Measurements from ENCODE around the gene SCAF1. TPM values are rescaled to one million over a fixed set of nuclear protein-coding genes. Genes with fewer than 3 reads are reported as not detected.

The SCAF1 gene
- total and polyA plus RNA-seq, 2 of the 13 experiments (the other 11 are each of a cell fraction or from before 2014, with no cell fraction given) = 3.3 to 6.1 TPM

DNA sequence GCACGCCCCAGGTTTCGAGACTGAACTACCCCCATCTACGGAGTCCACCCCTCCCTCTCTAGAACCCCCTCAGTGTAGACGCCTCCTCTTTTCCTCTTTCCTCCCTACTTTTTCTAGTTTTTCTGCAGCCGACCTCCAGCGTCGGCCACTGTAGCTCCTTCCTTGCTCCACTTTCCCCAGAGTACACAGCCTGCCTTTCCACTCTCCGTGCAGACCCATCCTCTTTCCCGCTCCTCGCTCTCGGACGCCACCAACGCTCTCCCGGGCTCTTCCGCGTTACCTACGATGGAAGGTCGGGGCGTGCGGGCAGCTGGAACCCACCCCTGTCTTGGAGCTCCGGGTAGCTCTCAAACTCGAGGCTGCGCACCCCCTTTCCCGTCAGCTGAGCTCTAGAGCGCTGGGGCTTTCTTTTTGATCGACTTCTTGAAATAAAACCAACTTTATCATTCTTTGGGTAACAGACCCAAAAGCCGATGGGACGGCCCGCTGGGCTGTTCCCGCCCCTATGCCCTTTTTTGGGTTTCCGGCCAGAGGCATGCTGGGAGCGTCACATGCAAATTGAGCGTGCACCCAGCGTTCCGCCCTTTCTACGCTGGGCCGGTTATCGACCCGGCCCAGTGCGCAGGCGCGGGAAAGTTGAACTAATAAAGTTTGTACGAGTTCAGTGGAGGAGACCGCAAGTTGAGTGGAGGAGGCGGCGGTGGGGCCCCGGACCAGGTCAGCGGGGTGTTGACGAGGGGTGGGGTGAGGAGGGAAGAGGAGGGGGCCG lies 23.5 kb downstream of the SCAF1 start, which contains the start of the genes BCL2L12 and IRF3 (continued):
- TF ChIP-seq, protein P1, sequence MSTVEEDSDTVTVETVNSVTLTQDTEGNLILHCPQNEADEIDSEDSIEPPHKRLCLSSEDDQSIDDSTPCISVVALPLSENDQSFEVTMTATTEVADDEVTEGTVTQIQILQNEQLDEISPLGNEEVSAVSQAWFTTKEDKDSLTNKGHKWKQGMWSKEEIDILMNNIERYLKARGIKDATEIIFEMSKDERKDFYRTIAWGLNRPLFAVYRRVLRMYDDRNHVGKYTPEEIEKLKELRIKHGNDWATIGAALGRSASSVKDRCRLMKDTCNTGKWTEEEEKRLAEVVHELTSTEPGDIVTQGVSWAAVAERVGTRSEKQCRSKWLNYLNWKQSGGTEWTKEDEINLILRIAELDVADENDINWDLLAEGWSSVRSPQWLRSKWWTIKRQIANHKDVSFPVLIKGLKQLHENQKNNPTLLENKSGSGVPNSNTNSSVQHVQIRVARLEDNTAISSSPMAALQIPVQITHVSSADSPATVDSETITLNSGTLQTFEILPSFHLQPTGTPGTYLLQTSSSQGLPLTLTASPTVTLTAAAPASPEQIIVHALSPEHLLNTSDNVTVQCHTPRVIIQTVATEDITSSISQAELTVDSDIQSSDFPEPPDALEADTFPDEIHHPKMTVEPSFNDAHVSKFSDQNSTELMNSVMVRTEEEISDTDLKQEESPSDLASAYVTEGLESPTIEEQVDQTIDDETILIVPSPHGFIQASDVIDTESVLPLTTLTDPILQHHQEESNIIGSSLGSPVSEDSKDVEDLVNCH (CRISPR knock-in tag; IDR thresholded peaks at IDR 0.05) = 0 out of 2 replicates have a peak, but pooled peaks have one; percentile 29
- 0 out of 2 replicates have a peak, but pooled peaks have one; percentile 33 for TF ChIP-seq ZNF317 (CRISPR knock-in tag; IDR thresholded peaks at IDR 0.05)
- TF ChIP-seq DNMT3B (CRISPR knock-in tag; conservative IDR thresholded peaks at IDR 0.05) = 0 out of 2 replicates have a peak, but pooled peaks have one; percentile 28
- TF ChIP-seq ELF4 (CRISPR knock-in tag; IDR thresholded peaks at IDR 0.05; ENCODE audit: borderline replicate concordance) = 0 out of 2 replicates have a peak, but pooled peaks have one; percentile 62
- TF ChIP-seq ZNF501 (CRISPR knock-in tag; IDR thresholded peaks at IDR 0.05) = peak; percentile 60
- peak; percentile 77 for TF ChIP-seq ZNF605 (CRISPR knock-in tag; IDR thresholded peaks at IDR 0.05)
- peak; percentile 94 for TF ChIP-seq HNRNPLL (IDR thresholded peaks at IDR 0.05; ENCODE audit: low read depth, low read length, poor library complexity, severe bottlenecking)
- TF ChIP-seq ZBTB21 (CRISPR knock-in tag; IDR thresholded peaks at IDR 0.05) = no peak
- no peak for TF ChIP-seq KDM3A (CRISPR knock-in tag; IDR thresholded peaks at IDR 0.05; ENCODE audit: low read depth)
- peak; percentile 63; the same call in 1 of the 2 replicates for TF ChIP-seq ZFP90 (CRISPR knock-in tag; IDR thresholded peaks at IDR 0.05; ENCODE audit: borderline replicate concordance)
- peak; percentile 78 for TF ChIP-seq KAT2B (IDR thresholded peaks at IDR 0.05; ENCODE audit: borderline replicate concordance, low read depth, low read length)
- no peak for TF ChIP-seq NFE2L2 (IDR thresholded peaks at IDR 0.05; ENCODE audit: low read length)
- TF ChIP-seq ZNF343 (CRISPR knock-in tag; IDR thresholded peaks at IDR 0.05) = 0 out of 2 replicates have a peak, but pooled peaks have one; percentile 42
- TF ChIP-seq ZNF256 (CRISPR knock-in tag; conservative IDR thresholded peaks at IDR 0.05) = 0 out of 2 replicates have a peak, but pooled peaks have one; percentile 13
- TF ChIP-seq, protein P2, sequence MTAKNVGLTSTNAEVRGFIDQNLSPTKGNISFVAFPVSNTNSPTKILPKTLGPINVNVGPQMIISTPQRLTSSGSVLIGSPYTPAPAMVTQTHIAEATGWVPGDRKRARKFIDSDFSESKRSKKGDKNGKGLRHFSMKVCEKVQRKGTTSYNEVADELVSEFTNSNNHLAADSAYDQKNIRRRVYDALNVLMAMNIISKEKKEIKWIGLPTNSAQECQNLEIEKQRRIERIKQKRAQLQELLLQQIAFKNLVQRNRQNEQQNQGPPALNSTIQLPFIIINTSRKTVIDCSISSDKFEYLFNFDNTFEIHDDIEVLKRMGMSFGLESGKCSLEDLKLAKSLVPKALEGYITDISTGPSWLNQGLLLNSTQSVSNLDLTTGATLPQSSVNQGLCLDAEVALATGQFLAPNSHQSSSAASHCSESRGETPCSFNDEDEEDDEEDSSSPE (CRISPR knock-in tag; IDR thresholded peaks at IDR 0.05) = peak; percentile 89
- TF ChIP-seq NFYB (CRISPR knock-in tag; IDR thresholded peaks at IDR 0.05) = no peak; the same call in 1 of the 2 replicates
- TF ChIP-seq ZNF556 (CRISPR knock-in tag; IDR thresholded peaks at IDR 0.05; ENCODE audit: borderline replicate concordance) = no peak
- TF ChIP-seq ZNF782 (CRISPR knock-in tag; IDR thresholded peaks at IDR 0.05; ENCODE audit: borderline replicate concordance) = no peak
- TF ChIP-seq, protein P3, sequence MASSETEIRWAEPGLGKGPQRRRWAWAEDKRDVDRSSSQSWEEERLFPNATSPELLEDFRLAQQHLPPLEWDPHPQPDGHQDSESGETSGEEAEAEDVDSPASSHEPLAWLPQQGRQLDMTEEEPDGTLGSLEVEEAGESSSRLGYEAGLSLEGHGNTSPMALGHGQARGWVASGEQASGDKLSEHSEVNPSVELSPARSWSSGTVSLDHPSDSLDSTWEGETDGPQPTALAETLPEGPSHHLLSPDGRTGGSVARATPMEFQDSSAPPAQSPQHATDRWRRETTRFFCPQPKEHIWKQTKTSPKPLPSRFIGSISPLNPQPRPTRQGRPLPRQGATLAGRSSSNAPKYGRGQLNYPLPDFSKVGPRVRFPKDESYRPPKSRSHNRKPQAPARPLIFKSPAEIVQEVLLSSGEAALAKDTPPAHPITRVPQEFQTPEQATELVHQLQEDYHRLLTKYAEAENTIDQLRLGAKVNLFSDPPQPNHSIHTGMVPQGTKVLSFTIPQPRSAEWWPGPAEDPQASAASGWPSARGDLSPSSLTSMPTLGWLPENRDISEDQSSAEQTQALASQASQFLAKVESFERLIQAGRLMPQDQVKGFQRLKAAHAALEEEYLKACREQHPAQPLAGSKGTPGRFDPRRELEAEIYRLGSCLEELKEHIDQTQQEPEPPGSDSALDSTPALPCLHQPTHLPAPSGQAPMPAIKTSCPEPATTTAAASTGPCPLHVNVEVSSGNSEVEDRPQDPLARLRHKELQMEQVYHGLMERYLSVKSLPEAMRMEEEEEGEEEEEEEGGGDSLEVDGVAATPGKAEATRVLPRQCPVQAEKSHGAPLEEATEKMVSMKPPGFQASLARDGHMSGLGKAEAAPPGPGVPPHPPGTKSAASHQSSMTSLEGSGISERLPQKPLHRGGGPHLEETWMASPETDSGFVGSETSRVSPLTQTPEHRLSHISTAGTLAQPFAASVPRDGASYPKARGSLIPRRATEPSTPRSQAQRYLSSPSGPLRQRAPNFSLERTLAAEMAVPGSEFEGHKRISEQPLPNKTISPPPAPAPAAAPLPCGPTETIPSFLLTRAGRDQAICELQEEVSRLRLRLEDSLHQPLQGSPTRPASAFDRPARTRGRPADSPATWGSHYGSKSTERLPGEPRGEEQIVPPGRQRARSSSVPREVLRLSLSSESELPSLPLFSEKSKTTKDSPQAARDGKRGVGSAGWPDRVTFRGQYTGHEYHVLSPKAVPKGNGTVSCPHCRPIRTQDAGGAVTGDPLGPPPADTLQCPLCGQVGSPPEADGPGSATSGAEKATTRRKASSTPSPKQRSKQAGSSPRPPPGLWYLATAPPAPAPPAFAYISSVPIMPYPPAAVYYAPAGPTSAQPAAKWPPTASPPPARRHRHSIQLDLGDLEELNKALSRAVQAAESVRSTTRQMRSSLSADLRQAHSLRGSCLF (CRISPR knock-in tag; IDR thresholded peaks at IDR 0.05; ENCODE audit: borderline replicate concordance) = 0 out of 2 replicates have a peak, but pooled peaks have one; percentile 54

Data from HepG2 (cell line).